ENCODE data around the gene GABRA5.

- TF ChIP-seq CTCF (conservative IDR thresholded peaks at IDR 0.05; ENCODE audit: low read depth in 2 of 2): no peak
- TF ChIP-seq JUNB (IDR thresholded peaks at IDR 0.05; ENCODE audit: unreplicated experiment): no peak
- no peak for TF ChIP-seq ETS1 (IDR thresholded peaks at IDR 0.05)
- no peak for TF ChIP-seq EZH2 (IDR thresholded peaks at IDR 0.05; ENCODE audit: low read depth, unreplicated experiment)
- TF ChIP-seq POLR2AphosphoS5 (IDR thresholded peaks at IDR 0.05; ENCODE audit: low read depth): no peak
Measured at GRCh38 chr15:26928051-26928450, 61.2 kb downstream of the GABRA5 start.

Data from GM23338 (cell line).